Thoracic aorta (tissue), 2 donors: Measurements from ENCODE around the gene MYRIP. TPM values are rescaled to one million over a fixed set of nuclear protein-coding genes. Genes with fewer than 3 reads are reported as not detected.

ENCODE experiments used
- ATAC-seq: fragments of 150-250 bp; one replicate; pipeline ENCODE4 v1.8.0; 2017; ENCODE audit warnings: low read depth; ENCODE audit not compliant: insufficient number of reproducible peaks, low FRiP score
- DNase-seq: peaks from one replicate; pipeline ENCODE4 v3.0.0-alpha.2; 2020; ENCODE audit warnings: low spot score
- H3K27ac ChIP-seq, 2 donors: fragments of 200-600 bp; sonication (generic); 1 replicate in 1 of 2; 2 replicates in 1 of 2; pipeline ENCODE4 v1.5.1; 2016; ENCODE audit warnings: mild to moderate bottlenecking in 2 of 2, moderate library complexity in 2 of 2
- H3K27me3 ChIP-seq: fragments of 200-600 bp; sonication (generic); replicated peaks from 2 replicates; pipeline ENCODE4 v1.6.0; 2016; ENCODE audit warnings: mild to moderate bottlenecking; ENCODE audit not compliant: insufficient read depth
- H3K36me3 ChIP-seq: fragments of 200-600 bp; sonication (generic); one replicate; pipeline ENCODE4 v1.5.1; 2016
- H3K4me1 ChIP-seq, 2 donors: fragments of 200-600 bp; sonication (generic); 1 replicate in 1 of 2; 2 replicates in 1 of 2; pipeline versions ENCODE4 v1.5.1 to v1.6.0; 2016; ENCODE audit warnings: low read depth in 2 of 2, mild to moderate bottlenecking in 1 of 2; ENCODE audit not compliant: control insufficient read depth in 1 of 2
- H3K4me3 ChIP-seq: fragments of 200-600 bp; sonication (generic); 2 replicates; pipeline ENCODE4 v1.5.1; 2016; ENCODE audit warnings: mild to moderate bottlenecking
- H3K9me3 ChIP-seq: fragments of 200-600 bp; sonication (generic); 2 replicates; pipeline ENCODE4 v1.5.1; 2016
- CTCF ChIP-seq: fragments of 200-600 bp; sonication (generic); IDR thresholded peaks from one replicate; pipeline ENCODE4 v1.5.1; 2019; ENCODE audit warnings: antibody characterized with exemption
- total RNA-seq, 2 donors: library from RNA; depleted of rRNA; stranded (reverse); fragments of >200 nt; gene quantifications; one replicate each; pipeline versions ENCODE4 v1.1.0 to v1.2.3, GENCODE V29; 2016

Gene MYRIP
- total RNA-seq, 2 donors from 2014 or later, result 1.5 to 5.1 TPM

- Histone ChIP-seq H3K27ac (no peak overlapping the region), H3K9me3 (no peaks in the 10 kb centered on the region), H3K4me1 (no peaks in the 10 kb centered on the region), H3K27me3 (no peaks in the 10 kb centered on the region), H3K36me3 (no peaks in the 10 kb centered on the region), H3K4me3 (no peak overlapping the region)
- ATAC-seq, result no peak
- DNase-seq, result no peak
- no peak for TF ChIP-seq CTCF
Observed at GRCh38 chr3:40262331-40262730, 452.9 kb downstream of the MYRIP start.

GRCh38 chr3:40264451-40264850 lies 455.0 kb downstream of the MYRIP start:
- no peak for TF ChIP-seq CTCF
- ATAC-seq (no peak), DNase-seq (no peak)
- no peaks in the 10 kb centered on the region for H3K27me3 ChIP-seq
- no peaks in the 10 kb centered on the region for H3K4me1 ChIP-seq
- H3K4me3 ChIP-seq, result no peak overlapping the region
- H3K9me3 ChIP-seq, result no peaks in the 10 kb centered on the region
- H3K36me3 ChIP-seq, result no peaks in the 10 kb centered on the region
- no peak overlapping the region for H3K27ac ChIP-seq

- no peaks in the 10 kb centered on the region for H3K4me1 ChIP-seq
- no peak for TF ChIP-seq CTCF
- DNase-seq (no peak), ATAC-seq (no peak)
- H3K4me3 ChIP-seq, result no peak overlapping the region
- H3K27ac ChIP-seq, result no peak overlapping the region
- H3K36me3 ChIP-seq, result no peaks in the 10 kb centered on the region
- H3K9me3 ChIP-seq, result no peaks in the 10 kb centered on the region
- no peaks in the 10 kb centered on the region for H3K27me3 ChIP-seq
Observed at GRCh38 chr3:40265181-40265580, 455.8 kb downstream of the MYRIP start.

- Histone ChIP-seq H3K4me1 (no peaks in the 10 kb centered on the region), H3K27ac (no peak overlapping the region), H3K36me3 (no peaks in the 10 kb centered on the region), H3K9me3 (no peaks in the 10 kb centered on the region), H3K4me3 (no peak overlapping the region), H3K27me3 (no peaks in the 10 kb centered on the region)
- ATAC-seq (no peak), DNase-seq (no peak)
- no peak for TF ChIP-seq CTCF
Observed at GRCh38 chr3:40267937-40268724, 458.7 kb downstream of the MYRIP start.

GRCh38 chr3:40268802-40269524 lies 459.6 kb downstream of the MYRIP start:
- no peak for DNase-seq
- no peaks in the 10 kb centered on the region for H3K9me3 ChIP-seq
- no peak overlapping the region for H3K4me3 ChIP-seq
- TF ChIP-seq CTCF, result no peak
- H3K27me3 ChIP-seq, result no peaks in the 10 kb centered on the region
- H3K4me1 ChIP-seq, result no peaks in the 10 kb centered on the region
- no peak for ATAC-seq
- H3K27ac ChIP-seq, result no peak overlapping the region
- no peaks in the 10 kb centered on the region for H3K36me3 ChIP-seq
